NCI-H187 treated with DMSO at 0.1 percent for 48 hours (cell line): ENCODE results near the gene NXPH1.
"Not testable (repeated sequence)": the region's sequence is repeated elsewhere in the genome, so short reads cannot be mapped to it uniquely, and the experiment has no call there.

Experiments
- DNase-seq: peaks from one replicate; lab custom pipeline; 2025; lab: John Stamatoyannopoulos, UW

Gene NXPH1

GRCh38 chr7:8719102-8719501 lies 285.7 kb downstream of the NXPH1 start:
- DNase-seq = no peak

GRCh38 chr7:8724080-8724718 lies 290.8 kb downstream of the NXPH1 start:
- no peak for DNase-seq

GRCh38 chr7:8731756-8732155 lies 298.3 kb downstream of the NXPH1 start:
- DNase-seq = not testable (repeated sequence)

GRCh38 chr7:8739837-8740236 lies 306.4 kb downstream of the NXPH1 start:
- DNase-seq = no peak

- no peak for DNase-seq
Measured at GRCh38 chr7:8742837-8743236, 309.4 kb downstream of the NXPH1 start.

GRCh38 chr7:8747338-8747737 lies 313.9 kb downstream of the NXPH1 start:
- DNase-seq = no peak

GRCh38 chr7:8751557-8752231 lies 318.3 kb downstream of the NXPH1 start:
- DNase-seq = no peak

GRCh38 chr7:8753355-8753754 lies 319.9 kb downstream of the NXPH1 start:
- DNase-seq = no peak

GRCh38 chr7:8761731-8762130 lies 328.3 kb downstream of the NXPH1 start:
- no peak for DNase-seq

- DNase-seq = no peak
Measured at GRCh38 chr7:8762803-8763202, 329.4 kb downstream of the NXPH1 start.

GRCh38 chr7:8765374-8765773 lies 332.0 kb downstream of the NXPH1 start:
- DNase-seq = no peak

- DNase-seq = no peak
Measured at GRCh38 chr7:8773518-8773917, 340.1 kb downstream of the NXPH1 start.

- no peak for DNase-seq
Measured at GRCh38 chr7:8778459-8778858, 345.1 kb downstream of the NXPH1 start.

GRCh38 chr7:8781166-8781565 lies 347.8 kb downstream of the NXPH1 start:
- DNase-seq = no peak

- no peak for DNase-seq
Measured at GRCh38 chr7:8783229-8783628, 349.8 kb downstream of the NXPH1 start.

GRCh38 chr7:8785081-8785480 lies 351.7 kb downstream of the NXPH1 start:
- DNase-seq = no peak

- DNase-seq = no peak
Measured at GRCh38 chr7:8800986-8801385, 367.6 kb downstream of the NXPH1 start.
